Erythroblast (primary cell): ENCODE results near the gene PER3.

Experiments used
- DNase-seq, 2 experiments: peaks; one replicate each; lab custom pipeline; 2025; lab: John Stamatoyannopoulos, UW
- GATA1 ChIP-seq: IDR thresholded peaks from 2 replicates; pipeline ENCODE4 v1.6.1; 2011; ENCODE audit warnings: low read depth, mild to moderate bottlenecking, control low read depth, low read length, moderate library complexity
- POLR2A ChIP-seq: IDR thresholded peaks from 2 replicates; pipeline ENCODE4 v1.6.1; 2011; ENCODE audit warnings: mild to moderate bottlenecking, low read length

PER3 gene

DNA sequence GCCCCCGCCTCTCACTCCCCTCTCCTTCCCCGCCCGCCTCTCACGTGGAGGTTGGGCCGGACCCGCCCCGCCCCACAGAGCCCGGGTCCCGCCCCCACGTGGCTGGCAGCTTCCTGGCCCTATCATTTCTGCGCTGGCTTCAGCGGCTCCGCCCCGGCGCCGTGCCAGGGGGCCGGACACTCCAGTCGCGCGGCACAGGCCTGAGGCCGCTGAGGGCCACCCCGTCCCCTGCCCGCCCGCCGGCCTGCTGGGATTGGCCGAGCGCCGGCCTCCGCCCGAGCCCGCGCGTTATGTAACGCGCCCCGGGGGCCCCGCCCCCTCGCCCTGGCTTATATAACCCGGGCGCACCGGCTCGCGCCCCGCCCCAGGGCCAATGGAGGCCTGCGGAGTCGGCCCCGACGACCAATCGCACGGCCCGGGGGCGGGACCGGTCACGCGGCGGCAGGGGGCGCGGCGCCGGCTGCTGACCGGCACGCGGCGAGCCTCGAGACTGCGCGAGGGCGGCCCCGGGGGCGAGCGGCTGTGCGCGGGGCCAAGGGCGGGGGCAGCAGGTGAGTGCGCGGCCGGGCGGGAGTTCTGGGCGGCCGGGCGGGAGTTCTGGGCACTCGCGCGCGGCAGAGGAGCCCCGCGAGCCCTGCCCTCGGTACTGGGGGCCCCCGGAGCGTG, at the start of gene PER3:
Gene PER3, plus strand, starts transcription at position 466 of the 666 bp plus-strand sequence. CDS start 587 bp downstream, outside the sequence.
- peak; percentile 95 to 96 for DNase-seq
- TF ChIP-seq GATA1 (no peak), POLR2A (no peak)

DNA sequence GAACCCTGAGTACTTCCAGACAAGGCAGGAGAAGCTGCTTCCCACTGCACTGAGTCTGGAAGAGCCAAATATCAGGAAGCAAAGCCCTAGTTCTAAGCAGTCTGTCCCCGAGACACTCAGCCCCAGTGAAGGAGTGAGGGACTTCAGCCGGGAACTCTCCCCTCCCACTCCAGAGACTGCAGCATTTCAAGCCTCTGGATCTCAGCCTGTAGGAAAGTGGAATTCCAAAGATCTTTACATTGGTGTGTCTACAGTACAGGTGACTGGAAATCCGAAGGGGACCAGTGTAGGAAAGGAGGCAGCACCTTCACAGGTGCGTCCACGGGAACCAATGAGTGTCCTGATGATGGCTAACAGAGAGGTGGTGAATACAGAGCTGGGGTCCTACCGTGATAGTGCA, 46.0 kb upstream of the PER3 start:
- TF ChIP-seq GATA1: no peak
- no peak for TF ChIP-seq POLR2A
- DNase-seq: no peak

DNA sequence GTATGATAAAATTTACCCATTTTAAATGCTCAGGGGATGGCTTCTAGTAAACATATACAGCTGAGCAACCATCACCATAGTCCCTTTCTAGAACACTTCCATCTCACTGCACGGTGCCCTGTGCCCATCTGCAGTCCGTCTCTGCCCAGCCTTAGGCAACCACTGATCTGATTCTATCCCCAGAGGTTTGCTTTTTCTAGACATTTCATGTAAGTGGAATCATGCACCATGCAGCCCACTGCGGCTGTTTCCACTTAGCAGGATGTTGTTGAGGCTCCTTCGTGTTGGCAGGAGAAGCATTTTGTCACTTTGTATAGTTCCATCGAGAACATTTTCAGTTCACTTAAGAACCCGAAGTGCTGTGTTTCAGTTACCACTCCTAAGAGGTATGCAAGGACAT, 40.7 kb upstream of the PER3 start:
- no peak for TF ChIP-seq GATA1
- no peak for TF ChIP-seq POLR2A
- no peak for DNase-seq

DNA sequence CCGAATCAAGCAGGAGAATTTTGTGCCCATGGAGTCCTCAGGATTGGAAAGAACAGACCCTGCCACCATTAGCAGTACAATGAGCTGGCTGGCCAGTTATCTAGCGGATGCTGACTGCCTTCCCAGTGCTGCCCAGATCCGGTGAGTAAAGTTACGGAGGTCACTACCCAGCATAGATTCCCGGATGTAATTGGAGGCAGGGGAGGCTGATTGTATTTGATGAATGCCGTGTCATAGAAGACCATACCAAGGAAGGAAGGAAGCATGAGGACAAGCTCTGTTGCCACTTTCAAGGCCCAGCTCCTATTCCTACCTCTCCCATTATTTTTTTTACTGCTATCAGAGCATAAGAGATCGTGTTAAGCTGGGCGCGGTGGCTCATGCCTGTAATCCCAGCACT, 39.2 kb upstream of the PER3 start:
- TF ChIP-seq GATA1 (no peak), POLR2A (no peak)
- DNase-seq: no peak

DNA sequence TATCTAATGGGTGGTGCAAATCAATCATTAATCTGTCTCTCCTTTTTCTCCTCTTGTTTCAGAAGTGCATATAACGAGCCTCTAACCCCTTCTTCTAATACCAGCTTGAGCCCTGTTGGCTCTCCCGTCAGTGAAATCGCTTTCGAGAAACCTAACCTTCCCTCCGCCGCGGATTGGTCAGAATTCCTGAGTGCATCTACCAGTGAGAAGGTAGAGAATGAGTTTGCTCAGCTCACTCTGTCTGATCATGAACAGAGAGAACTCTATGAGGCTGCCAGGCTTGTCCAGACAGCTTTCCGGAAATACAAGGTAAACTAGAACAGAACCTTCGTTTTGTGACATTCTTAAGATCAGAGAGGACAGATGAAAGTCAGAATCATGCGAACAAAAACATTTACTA, 38.3 kb upstream of the PER3 start:
- no peak for TF ChIP-seq POLR2A
- no peak for TF ChIP-seq GATA1
- DNase-seq: no peak

DNA sequence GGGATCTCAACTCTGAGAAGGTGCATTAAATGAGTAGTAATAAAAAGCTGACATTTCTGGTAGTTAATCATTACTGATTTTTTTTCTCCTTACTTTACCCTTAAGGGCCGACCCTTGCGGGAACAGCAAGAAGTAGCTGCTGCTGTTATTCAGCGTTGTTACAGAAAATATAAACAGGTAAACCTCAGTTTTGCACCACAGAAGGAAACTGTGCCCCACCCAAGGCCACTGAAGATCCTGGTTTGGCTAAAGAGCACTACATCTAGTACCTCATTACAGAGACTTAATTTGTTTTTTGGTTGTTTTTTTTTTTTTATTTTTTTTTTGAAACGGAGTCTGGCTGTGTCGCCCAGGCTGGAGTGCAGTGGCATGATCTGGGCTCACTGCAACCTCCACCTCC, 36.5 kb upstream of the PER3 start:
- no peak for DNase-seq

DNA sequence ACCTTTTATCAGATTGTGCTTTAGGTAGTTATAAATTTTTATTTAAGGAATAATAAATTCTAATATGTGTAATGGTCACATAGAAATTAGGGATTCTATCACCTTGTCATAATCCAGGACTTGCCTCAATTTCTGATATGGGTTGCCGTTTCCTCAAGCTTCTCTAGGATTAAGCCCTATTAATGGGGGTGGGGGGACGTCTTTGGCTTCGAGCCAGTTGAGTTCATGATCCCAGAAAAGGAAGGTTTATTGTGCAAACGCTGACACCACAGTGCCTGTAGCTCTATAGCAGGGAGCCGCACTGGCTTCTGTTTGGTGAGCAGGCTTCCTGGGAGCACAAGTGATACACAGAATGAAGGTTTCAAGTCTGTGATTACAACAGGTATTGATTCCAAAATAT, 35.0 kb upstream of the PER3 start:
- TF ChIP-seq POLR2A (no peak), GATA1 (no peak)
- DNase-seq: no peak

More for the DNA sequence above, 36.5 kb upstream of the PER3 start:
- TF ChIP-seq GATA1 (no peak), POLR2A (no peak)

DNA sequence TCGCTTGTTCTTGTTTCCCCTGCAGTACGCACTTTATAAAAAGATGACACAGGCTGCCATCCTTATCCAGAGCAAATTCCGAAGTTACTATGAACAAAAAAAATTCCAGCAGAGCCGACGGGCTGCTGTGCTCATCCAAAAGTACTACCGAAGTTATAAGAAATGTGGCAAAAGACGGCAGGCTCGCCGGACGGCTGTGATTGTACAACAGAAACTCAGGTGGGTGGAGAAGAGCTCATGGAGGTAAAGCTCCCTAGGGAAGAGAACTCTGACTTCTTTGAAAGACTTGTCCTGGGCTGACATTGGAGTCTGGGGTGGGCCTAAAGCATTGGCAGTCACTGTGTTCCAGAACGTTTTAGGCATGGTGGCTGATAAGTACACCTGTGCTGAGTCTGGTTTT, 32.9 kb upstream of the PER3 start:
- DNase-seq: no peak
- TF ChIP-seq POLR2A (no peak), GATA1 (no peak)

DNA sequence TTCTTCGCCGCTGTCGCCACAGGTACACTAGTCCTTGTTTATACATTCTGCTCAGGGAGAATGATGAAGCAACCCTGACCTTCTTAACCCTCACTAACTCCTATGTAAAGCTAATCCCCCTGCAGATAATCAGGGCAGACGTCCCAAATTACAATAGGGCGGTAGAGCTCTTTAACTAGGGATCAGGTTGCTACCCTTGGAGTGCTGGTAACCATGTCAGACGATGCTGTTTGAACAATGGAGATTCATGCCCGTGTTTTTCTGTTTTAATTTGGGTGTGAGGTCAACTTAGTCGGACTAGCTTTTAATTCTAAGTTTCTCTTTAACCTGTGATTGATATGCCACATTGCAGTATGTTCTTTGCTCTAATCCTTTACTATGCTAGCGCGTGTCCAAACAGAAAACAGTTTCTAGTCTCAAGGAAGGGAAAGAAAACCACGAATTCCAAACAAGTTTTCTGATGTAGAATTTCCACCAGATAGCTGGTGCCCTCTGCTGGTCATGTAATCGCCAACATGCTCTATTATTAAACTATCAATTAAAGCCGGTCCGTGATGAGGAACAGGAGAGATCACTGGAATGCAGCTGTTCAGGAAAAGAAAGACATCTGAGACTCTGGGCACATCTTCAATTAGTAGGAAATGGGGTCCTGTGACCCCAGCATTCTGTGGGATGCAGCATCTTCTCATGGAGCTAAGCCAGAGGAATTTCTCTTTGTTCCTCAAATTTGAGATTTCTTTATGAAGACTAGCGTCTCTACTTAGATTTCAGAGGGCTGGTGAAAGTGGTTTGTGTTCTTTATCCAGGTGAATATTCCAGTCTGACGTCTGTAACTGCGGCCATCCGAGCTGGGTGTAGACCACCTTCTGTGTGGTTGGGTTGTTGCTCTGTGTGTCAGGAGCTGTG, 31.3 kb upstream of the PER3 start:
- TF ChIP-seq POLR2A: no peak
- no peak for TF ChIP-seq GATA1

DNA sequence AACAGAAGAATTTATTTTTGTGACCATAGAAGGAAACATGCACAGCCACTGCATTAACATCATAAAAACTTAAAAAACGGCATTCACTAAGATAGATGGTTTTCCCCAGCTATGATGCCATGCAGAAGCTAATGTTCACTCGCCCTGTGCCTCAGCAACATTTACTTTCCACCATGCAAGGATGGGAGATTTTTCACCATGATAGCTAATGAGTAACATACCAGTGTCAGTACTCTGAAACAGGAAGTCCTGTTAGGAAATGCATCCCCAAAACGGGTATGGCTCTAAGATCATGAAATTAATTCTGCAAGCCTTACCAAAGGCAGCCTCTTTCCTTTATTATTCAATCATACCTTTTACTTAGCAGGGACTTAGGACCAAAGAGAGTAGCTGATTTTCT, 30.4 kb upstream of the PER3 start:
- TF ChIP-seq GATA1 (no peak), POLR2A (no peak)
- DNase-seq: no peak

More for the DNA sequence above, 31.3 kb upstream of the PER3 start:
- peak; percentile 42 to 68 for DNase-seq

DNA sequence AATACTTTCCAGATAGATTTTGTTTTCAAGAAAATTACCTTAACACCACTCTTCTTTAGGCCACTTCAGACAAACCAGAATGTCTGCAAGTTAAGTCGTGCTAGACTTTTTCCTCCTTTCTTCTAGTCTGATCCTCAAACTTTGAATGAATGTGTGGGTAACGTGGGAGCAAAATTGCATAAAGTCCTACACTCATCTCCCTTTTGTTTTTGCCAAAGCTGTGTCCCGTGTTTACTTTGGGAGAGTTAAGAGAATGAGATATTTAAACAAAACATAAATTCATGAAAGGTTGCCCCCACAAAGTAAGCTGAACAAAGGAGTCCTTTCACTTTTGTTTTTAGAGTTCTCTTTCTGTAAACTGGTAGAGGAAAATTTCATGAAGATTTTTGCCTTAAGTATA, 29.9 kb upstream of the PER3 start:
- DNase-seq: no peak

DNA sequence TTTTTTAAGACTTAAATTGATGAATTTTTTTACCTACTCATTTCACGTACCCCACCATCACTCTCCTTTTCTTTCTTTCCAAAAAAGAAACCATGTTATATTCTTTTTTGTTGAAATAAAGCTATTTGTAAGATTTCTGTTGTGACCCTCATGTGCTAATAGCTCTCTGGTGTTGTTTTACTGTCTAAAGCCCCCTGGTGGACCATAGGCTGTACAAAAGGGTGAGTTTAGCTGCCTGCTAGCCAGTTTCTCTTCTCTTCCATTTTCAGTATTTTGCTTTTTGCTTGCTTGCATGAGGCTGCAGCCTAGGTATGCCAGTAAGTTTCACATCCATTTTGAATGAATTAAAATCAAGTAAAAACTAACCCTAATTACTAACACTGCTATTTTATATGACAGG, 28.6 kb upstream of the PER3 start:
- no peak for DNase-seq
- TF ChIP-seq POLR2A: no peak

More for the DNA sequence above, 29.9 kb upstream of the PER3 start:
- TF ChIP-seq POLR2A: no peak
- no peak for TF ChIP-seq GATA1

DNA sequence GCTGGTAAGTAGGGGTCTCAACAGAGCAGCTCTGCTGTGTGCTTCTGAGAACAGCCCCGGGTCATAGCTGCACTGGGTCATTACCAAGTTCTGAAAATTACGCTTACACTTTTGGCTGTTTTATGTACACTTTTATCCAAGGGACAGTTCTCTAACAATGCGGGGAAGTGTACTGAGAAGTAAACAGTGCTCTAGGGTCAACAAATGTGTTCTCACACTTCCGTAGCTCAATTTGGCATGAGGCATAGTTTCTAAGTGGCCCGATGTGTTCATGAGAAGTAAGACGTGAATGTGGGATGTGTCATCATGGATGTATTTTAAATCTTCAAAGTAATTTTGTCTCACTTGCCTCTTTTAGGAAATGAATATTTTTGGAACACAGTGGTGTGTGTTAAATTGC, 23.8 kb upstream of the PER3 start:
- TF ChIP-seq GATA1 (no peak), POLR2A (no peak)
- no peak for DNase-seq

DNA sequence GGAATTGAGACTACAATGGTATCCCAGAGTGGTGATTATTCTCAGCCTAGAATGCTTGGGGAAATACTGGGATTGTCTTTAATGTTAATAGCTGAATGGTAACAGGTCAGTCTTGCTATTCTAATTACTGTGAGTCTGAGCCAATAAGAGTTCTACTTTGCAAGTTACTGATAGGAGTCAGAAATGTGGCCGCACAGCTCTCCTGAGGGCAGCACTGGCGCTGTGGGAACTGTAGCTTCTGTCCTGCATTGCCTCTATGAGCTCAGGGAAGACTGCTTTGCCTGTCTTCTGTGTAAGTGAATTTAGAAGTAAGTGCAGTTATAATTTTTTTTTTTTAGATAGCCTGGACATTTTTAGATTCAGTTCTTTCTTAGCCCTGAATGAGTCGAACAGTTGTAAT, 23.0 kb upstream of the PER3 start:
- DNase-seq: no peak
- TF ChIP-seq POLR2A (no peak), GATA1 (no peak)
